Measurements from ENCODE around the gene AIFM3.
"Not testable (repeated sequence)": the region's sequence is repeated elsewhere in the genome, so short reads cannot be mapped to it uniquely, and the experiment has no call there.

AIFM3 gene

GRCh38 chr22:20931126-20931654 lies 35.9 kb upstream of the AIFM3 start:
- H3K27me3 ChIP-seq (ENCODE audit: low read length) = no peaks in the 10 kb centered on the region
- H3K9ac ChIP-seq (ENCODE audit: low read length) = no peak overlapping the region
- no peaks in the 10 kb centered on the region; the same call in 1 of the 2 replicates for H3F3A ChIP-seq (ENCODE audit: insufficient read depth)
- TF ChIP-seq EZH2phosphoT487 (conservative IDR thresholded peaks at IDR 0.05; ENCODE audit: low read length) (no peak), CTCF (IDR thresholded peaks at IDR 0.05; ENCODE audit: insufficient read depth, low read length, poor library complexity, severe bottlenecking) (no peak)
- H3K9me2 ChIP-seq (replicated peaks; ENCODE audit: insufficient read depth, low read length) = no peaks in the 10 kb centered on the region
- H3K36me3 ChIP-seq (ENCODE audit: low read length) = 0 out of 2 replicates have a peak, but pooled peaks cover 2% of the 10 kb centered on the region
- H3K9me3 ChIP-seq (ENCODE audit: insufficient read depth, low read length) = no peaks in the 10 kb centered on the region
- no peak overlapping the region for H3K4me2 ChIP-seq (ENCODE audit: low read depth, low read length, poor library complexity, severe bottlenecking)
- no peak overlapping the region for H3K4me3 ChIP-seq (ENCODE audit: insufficient read depth, low read length, poor library complexity, severe bottlenecking)
- H2AFZ ChIP-seq (ENCODE audit: low read depth, low read length, severe bottlenecking) = no peak overlapping the region
- H3K27ac ChIP-seq (ENCODE audit: low read depth, low read length) = no peak overlapping the region
- H3K79me2 ChIP-seq (ENCODE audit: insufficient read depth, low read length) = peaks cover 88% of the 10 kb centered on the region
- no peaks in the 10 kb centered on the region for H4K20me1 ChIP-seq (ENCODE audit: low read depth, low read length)

- Histone ChIP-seq H4K20me1 (ENCODE audit: low read depth, low read length) (no peaks in the 10 kb centered on the region), H3K9me2 (replicated peaks; ENCODE audit: insufficient read depth, low read length) (no peaks in the 10 kb centered on the region), H3K36me3 (ENCODE audit: low read length) (0 out of 2 replicates have a peak, but pooled peaks cover 2% of the 10 kb centered on the region), H3K27ac (ENCODE audit: low read depth, low read length) (no peak overlapping the region), H2AFZ (ENCODE audit: low read depth, low read length, severe bottlenecking) (no peak overlapping the region), H3F3A (ENCODE audit: insufficient read depth) (no peaks in the 10 kb centered on the region), H3K4me2 (ENCODE audit: low read depth, low read length, poor library complexity, severe bottlenecking) (no peak overlapping the region), H3K9me3 (ENCODE audit: insufficient read depth, low read length) (no peaks in the 10 kb centered on the region), H3K9ac (ENCODE audit: low read length) (no peak overlapping the region), H3K27me3 (ENCODE audit: low read length) (no peaks in the 10 kb centered on the region), H3K4me3 (ENCODE audit: insufficient read depth, low read length, poor library complexity, severe bottlenecking) (no peak overlapping the region), H3K79me2 (ENCODE audit: insufficient read depth, low read length) (peaks cover 89% of the 10 kb centered on the region)
- TF ChIP-seq EZH2phosphoT487 (conservative IDR thresholded peaks at IDR 0.05; ENCODE audit: low read length) (no peak), CTCF (IDR thresholded peaks at IDR 0.05; ENCODE audit: insufficient read depth, low read length, poor library complexity, severe bottlenecking) (no peak)
Observed at GRCh38 chr22:20933910-20934309, 33.1 kb upstream of the AIFM3 start.

GRCh38 chr22:20935049-20935448 lies 32.0 kb upstream of the AIFM3 start:
- not testable (repeated sequence) for H4K20me1 ChIP-seq (ENCODE audit: low read depth, low read length); H3K36me3 ChIP-seq (ENCODE audit: low read length)

GRCh38 chr22:20935780-20936539 lies 31.1 kb upstream of the AIFM3 start:
- not testable (repeated sequence) for H3K27me3 ChIP-seq (ENCODE audit: low read length); H3K4me3 ChIP-seq (ENCODE audit: insufficient read depth, low read length, poor library complexity, severe bottlenecking); H3K9me3 ChIP-seq (ENCODE audit: insufficient read depth, low read length); H3K9ac ChIP-seq (ENCODE audit: low read length); H3F3A ChIP-seq (ENCODE audit: insufficient read depth); H3K27ac ChIP-seq (ENCODE audit: low read depth, low read length); H3K36me3 ChIP-seq (ENCODE audit: low read length); H3K9me2 ChIP-seq (replicated peaks; ENCODE audit: insufficient read depth, low read length); H2AFZ ChIP-seq (ENCODE audit: low read depth, low read length, severe bottlenecking); H4K20me1 ChIP-seq (ENCODE audit: low read depth, low read length); H3K4me2 ChIP-seq (ENCODE audit: low read depth, low read length, poor library complexity, severe bottlenecking)
- H3K79me2 ChIP-seq (ENCODE audit: insufficient read depth, low read length) = peaks cover 91% of the 10 kb centered on the region

More at GRCh38 chr22:20935049-20935448, 32.0 kb upstream of the AIFM3 start:
- not testable (repeated sequence) for H2AFZ ChIP-seq (ENCODE audit: low read depth, low read length, severe bottlenecking); H3F3A ChIP-seq (ENCODE audit: insufficient read depth); H3K9ac ChIP-seq (ENCODE audit: low read length); H3K4me2 ChIP-seq (ENCODE audit: low read depth, low read length, poor library complexity, severe bottlenecking); H3K27me3 ChIP-seq (ENCODE audit: low read length); H3K9me3 ChIP-seq (ENCODE audit: insufficient read depth, low read length); H3K27ac ChIP-seq (ENCODE audit: low read depth, low read length); H3K4me3 ChIP-seq (ENCODE audit: insufficient read depth, low read length, poor library complexity, severe bottlenecking); H3K9me2 ChIP-seq (replicated peaks; ENCODE audit: insufficient read depth, low read length)
- peaks cover 90% of the 10 kb centered on the region for H3K79me2 ChIP-seq (ENCODE audit: insufficient read depth, low read length)

Measured in SU-DHL-6 (cell line).